ENCODE measurements around the gene TMEM60.
A peak's percentile ranks its signal among the peaks of the same experiment; 100 is the strongest.
"Not testable (repeated sequence)": the region's sequence is repeated elsewhere in the genome, so short reads cannot be mapped to it uniquely, and the experiment has no call there.

TMEM60 gene

DNA sequence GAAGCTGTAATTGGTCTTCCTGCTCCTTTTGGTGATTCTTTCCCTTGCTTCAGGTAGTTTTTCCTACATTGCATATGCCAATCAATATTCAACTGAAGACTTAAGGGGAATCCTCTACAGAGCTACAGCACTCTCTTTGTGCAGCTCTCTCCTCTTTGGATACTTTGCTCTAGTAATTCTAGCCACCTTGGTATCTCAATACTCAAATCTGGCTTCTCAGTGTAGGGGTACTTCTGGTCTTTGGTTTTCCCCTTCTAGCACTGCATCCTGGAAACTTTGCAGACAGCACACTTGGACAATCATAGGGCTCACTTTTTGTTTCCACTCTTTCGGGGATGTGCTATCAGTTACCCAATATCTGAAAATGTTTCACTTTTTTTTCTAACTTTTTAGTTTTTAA lies 10.3 kb upstream of the TMEM60 start:
- DNase-seq = no peak

DNA sequence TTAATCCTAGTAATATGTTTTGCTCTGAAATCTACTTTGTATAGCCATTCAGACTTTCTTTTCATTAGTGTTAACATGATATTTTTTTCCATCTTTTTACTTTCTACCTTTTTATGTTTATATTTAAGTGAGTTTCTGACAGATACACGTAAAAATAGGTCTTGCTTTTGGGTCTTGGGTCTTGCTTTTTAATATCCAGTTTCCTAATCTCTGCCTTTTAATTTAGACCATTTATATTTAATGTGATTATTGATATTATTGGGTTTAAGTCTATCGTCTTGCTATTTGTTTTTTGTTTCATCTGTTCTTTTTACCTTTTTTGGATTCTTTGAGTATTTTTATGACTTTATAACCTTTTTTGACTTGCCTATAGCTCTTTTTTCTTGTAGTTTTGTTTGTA lies 8.2 kb upstream of the TMEM60 start:
- no peak for DNase-seq

DNA sequence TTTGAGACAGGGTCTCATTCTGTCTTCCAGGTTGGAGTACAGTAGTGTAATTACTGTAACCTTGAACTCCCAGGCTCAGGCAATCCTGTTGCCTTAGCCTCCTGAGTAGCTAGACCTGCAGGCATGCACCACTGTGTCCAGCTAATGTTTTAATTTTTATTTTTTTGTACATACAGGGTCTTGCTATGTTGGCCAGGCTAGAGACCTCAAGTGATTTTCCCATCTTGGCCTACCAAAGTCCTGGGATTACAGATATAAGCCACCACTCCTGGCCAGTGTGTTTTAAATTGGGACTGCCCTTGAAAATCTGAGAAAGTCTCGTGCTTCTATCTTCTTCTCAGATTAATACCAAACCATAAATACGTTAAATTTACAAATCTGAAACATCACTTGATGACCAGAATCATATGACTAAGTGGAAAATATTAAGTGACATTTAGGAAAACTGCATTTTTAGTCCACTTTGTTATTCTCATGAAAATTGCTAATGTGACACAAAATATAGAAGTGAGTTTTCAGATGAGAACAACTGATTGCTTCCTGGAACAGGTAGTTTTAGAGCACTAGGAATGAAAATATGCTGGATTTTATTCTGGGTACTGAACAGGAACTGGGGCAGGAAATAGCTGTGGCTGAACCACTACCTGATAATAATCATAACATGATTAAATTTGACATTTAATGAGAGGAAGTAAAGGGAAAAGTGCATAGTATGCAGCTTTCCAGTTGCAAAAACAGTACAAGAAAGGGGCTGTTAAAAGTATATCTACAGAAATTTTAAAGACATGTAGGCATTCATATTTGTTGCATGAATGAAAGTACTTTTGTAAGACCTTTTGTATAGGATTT lies 4.5 kb upstream of the TMEM60 start:
- no peak for DNase-seq

DNA sequence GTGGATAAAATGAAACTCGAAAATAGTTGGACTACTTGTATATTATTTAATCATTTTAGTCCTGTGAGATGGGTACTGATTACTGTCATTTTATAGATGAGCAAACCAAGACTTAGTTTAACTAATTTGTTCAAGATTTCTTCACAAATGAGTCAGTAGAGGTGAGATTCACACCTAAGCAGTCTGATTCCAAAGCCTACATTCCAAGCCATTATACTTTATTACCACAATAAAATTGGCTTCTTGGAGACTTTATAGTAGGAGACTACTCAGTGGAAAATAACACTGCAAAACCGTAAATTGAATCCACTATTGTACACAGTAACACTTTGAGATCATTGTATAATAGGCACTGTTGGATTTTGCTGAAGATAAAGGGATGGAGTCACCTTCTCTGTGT lies 2.5 kb upstream of the TMEM60 start:
- no peak for DNase-seq

DNA sequence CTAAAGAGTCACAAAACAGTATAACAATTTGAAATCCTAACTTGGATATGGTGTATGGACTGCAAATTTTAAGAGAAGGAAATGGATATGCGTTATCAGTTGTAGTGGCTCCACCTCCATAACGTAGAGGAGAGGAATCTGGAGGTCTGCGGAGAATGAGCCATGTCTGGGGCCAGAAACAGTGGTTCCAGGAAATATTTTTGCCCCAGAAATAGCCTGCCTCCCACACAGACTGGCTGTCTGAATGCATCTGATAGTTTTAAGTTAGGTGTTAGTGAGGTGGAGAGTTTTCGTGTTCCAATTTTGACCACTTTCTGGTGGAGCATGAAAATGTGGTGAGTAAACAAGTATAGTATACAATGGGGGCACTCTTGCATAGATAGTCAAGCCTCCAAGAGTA lies 1.9 kb upstream of the TMEM60 start:
- no peak for DNase-seq

DNA sequence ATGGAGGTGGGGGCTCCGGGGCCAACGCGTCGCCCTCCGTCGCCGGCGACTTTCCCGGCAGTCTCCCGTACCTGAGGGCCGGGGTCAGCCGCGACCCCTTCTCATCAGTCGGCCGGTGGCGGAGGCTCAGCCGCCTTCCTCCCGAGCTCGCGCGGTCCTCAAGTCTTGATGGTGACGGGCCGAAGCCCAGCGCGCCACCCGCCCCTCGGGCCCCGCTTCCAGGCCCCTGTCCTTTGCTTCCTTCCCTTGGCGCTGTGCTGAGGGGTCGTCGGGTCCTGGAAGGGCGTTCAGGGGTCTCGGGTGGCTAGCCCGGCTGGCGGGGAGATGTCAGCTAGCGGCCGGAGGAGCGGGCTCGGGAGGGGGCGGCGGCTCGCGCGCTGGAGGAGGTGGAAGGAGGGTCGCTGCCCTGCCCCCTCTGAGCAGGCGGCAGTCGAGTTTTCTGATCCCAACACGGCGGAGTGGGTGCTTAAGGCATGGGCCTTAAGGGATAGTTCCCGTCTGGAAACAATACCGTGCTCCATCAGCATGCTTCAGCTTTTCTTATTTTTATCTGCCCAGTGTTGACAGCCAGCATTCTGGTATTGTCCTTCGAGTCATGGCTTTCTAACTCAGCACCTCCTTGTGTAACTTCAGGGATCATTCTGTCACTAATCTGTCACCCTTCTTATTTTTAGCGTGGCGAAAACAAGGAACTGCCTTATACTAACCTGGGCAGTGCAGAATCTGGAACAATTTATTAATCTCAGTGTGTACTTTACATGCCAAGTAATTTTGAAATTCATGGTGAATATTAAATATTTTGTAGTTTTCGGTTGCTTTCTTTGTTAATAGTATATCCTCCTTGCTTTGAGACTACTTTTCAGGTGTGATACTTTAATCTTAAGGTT lies 1.1 kb upstream of the TMEM60 start:
- DNase-seq = peak; percentile 77 to 82

DNA sequence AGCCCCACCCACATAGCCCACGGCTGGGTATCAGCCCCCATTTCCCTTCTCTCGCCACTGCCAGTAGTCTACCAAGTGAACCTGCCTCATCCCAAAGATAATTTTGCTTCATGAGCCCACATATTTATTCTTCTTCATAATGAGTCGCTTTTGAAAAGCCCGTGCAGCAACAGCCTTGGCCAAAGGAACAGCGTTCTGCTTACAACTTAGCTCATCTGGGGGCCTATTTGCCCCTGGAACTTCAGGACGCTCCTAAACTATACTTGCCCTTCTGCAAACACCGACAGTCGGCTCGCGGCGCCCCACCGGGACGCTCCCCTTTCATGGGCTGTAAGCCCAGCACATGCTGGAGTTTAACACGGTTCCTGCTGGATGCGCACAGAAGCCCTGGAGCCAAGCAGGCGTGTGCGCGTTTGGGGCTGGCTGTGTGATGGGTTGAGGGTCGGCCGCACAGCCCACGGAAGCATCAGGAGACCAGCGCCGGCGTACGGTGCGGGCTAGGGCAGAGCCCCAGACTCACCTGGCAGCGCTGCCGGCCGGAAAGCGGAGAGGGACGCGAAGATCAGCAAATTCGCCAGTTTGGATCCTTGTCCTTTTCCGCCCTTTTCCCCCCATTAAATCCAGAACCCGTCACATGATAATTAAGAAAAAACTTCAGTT lies 370 bp downstream of the TMEM60 start:
- DNase-seq = no peak

DNA sequence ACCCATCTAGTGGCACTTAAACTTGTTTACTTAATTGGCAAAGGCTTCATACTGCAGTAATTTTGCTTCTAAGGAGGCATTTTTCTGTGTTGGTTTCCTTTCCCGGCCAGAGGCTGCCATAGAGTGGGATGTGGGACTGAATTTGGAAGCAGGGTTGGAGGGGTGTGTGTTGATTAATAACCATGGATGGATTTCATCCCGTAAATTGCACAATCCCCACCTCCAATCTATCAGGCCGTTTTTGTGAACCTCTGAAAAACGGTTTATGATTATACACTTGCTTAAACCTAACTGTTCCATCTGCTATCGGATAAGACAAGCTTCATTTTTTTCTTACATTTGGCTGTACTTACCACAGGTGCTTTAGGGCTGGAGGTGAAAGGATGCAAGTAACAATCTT lies 1.3 kb downstream of the TMEM60 start:
- DNase-seq = no peak

DNA sequence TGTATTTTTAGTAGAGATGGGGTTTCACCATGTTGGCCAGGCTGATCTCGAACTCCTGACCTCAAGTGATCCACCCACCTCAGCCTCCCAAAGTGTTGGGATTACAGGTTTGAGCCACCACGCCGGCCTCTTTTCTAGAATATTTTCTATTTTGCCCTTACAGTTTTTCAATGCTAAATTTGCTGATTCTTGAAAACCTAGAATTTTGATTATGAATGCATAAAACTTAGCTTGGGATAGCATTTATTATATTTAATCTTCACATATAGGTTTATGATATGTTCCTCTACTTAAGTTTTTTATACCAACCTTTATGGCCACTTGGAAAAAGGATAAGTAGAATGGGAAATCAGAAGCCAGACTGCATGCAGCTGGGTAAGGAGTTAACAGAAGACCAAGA lies 2.1 kb downstream of the TMEM60 start:
- DNase-seq = no peak

DNA sequence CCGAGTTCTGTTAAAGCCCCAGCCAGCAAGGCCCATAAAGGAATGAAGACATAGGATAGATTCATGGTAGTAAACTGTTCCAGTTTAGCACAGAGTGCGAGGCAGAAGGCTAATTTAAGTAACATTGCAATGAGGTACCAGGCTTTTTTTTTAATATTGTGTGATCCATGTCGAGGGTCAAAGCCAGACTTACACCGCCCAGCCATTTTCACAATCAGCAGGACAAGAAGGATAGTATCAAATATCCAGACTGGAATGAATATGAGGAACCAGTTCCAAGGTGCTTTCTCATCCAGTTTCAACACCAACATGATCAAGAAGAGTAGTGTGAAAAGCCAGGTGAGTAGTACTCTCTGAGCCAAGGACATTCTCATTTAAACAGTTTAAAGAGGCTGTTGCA lies 4.2 kb downstream of the TMEM60 start:
- DNase-seq = no peak

DNA sequence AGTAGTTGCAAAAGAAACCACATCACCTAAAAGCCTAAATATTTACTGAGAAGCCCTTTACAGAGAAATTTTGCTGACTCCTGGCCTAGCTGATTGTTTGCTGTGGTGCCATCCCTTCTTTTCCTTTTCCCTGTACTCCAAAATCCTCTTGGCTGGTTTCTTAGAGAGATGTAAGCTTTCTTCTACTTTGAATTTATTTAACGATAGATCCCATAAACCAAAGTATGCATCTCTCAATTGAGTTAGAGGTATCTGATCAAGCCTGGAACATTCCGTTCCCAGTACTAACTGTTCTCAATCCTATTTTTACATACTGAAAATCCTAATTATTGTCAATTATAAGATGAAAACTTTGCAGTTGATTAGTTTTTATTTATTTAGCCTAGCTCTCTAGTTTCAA lies 6.3 kb downstream of the TMEM60 start:
- no peak for DNase-seq

DNA sequence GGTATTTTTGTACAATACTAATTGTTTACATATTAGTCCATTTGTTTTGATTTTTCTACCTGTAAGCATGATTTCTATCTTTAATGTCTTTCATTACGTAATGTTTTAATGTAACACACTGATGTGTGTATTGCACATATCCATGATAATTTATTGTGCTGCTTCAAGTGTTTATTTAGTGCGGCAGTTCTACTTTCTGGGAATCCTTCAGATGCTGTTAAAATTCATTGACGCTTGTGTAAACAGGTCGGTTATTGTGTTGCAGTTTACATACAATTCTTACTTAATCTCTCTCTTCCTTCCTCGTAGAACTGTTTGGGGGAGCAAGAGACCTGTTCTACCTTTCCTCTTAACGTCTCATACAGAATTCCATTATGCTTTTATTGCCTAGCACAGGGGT lies 6.9 kb downstream of the TMEM60 start:
- no peak for DNase-seq

DNA sequence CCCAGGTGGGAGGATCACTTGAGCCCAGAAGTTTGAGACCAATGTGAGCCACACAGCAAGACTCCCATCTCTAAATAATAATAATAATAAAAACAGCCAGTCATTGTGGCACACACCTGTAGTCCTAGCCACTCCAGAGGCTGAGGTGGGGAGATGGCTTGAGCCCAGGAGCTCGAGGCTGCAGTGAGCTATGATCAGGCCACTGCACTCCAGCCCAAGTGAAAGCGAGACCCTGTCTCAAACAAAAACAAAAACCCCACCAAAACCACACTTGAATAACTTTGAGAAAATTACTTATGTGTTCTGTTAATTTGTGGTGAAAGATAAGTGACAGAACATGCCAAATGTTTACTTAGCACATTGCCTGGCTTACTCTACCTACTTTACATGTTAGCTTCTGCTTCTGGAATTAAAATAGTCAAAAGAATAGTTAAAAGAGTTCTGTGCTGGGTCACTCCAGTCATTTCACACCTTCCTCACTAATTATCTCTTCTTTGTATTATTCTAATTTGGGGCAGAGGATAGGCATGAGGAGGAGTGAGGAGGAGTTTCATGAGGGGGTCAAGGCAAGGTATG lies 9.8 kb downstream of the TMEM60 start:
- no peak for DNase-seq

DNA sequence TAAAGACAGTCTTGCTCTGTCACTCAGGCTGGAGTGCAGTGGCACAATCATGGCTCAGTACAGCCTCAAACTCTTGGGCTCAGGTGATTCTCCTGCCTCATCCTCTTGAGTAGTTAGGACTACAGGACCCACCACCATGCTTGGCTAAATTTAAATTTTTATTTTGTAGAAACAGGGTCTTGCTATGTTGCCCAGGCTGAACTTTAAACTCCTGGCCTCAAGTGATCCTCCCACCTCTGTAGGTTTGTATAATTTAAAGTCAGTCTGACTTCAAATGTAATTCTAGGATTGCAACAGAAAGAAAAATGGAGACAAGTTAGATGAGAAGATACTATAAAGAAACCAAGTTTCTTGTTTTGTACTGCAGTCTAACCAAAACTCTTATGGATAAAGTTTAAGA lies 11.5 kb downstream of the TMEM60 start:
- no peak for DNase-seq

DNA sequence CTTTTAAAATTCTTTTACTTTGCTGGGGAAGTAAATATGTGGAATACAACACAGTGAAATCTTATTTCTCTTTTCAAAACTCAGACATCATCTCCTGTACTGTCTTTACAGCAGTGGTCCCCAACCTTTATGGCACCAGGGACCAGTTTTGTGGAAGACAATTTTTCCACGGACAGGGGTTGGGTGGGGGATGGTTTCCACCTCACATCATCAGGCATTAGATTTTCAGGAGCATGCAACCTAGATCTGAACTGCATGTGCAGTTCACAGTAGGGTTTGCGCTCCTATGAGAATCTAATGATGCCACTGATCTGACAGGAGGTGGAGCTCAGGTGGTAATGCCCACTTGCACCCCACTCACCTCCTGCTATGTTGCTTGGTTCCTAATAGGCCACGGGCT lies 12.2 kb downstream of the TMEM60 start:
- no peak for DNase-seq

DNA sequence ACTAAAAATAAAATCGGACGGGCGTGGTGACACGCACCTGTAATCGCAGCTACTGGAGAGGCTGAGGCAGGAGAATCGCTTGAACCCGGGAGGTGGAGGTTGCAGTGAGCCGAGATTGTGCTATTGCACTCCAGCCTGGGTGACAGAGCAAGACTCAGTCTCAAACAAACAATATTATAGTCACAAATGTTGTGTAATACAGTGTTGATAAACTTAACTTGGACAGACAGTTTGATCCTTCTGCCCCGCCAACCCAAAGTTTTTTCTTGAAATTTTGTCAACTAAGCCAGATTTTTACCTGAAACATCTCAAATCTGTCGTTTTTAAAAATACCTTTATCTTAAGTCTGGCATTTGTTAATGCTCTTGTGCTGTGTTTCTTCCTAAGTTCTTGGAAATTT lies 13.8 kb downstream of the TMEM60 start:
- not testable (repeated sequence) for DNase-seq

DNA sequence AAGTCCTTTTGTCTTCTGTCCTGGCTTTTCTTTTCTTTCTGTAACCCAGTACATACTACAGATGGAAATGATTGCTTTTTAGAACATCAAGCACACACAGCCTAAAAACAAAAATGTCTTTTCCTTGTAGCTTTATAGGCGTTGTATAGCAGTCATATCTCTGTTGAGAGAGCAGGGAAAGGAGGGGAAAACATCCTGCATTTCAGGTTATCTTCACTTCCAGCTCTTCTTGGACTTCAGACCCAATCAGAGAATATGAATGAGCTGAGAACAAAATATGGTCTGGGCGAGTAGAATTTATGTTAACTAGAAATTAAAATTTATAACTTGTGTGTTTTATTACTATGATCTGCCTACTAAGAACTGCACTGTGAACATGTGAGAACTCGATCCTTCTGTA lies 14.7 kb downstream of the TMEM60 start:
- no peak for DNase-seq

DNA sequence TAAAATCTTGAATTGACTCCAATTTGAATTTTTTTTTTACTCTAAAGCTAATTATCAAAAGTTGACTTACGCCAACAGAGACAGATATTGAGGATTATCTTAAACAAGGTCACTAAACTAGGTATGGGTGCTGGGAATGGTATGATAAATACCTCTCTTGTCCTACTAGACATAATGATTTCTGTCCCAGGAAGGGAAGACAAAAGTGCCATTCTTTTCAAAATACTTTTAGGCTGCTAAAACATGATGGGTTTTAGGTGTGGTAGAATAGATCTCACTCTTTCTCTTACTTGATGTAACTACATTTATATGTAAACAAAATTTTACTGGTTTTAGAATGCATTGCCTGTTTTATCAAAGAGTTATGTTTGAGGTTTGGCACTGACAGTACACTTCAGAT lies 15.1 kb downstream of the TMEM60 start:
- no peak for DNase-seq

DNA sequence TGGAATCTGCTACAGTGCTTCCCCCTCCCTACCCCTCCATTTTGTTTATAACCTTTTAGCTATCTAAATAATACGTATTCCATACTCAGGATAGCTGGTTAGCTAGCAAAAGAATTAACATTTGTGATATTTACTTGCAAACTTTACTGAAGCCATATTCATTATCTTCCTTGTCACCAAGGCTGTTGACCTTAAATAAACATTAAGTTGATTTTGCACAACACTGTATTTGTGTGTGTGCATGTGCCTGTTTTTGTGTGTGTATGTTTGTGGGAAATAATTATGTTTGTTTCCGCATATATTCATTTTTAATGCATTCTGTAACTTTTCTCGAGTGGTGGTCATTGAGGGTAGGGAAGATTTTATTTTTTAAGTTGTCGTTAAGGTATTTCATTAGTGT lies 15.9 kb downstream of the TMEM60 start:
- no peak for DNase-seq

DNA sequence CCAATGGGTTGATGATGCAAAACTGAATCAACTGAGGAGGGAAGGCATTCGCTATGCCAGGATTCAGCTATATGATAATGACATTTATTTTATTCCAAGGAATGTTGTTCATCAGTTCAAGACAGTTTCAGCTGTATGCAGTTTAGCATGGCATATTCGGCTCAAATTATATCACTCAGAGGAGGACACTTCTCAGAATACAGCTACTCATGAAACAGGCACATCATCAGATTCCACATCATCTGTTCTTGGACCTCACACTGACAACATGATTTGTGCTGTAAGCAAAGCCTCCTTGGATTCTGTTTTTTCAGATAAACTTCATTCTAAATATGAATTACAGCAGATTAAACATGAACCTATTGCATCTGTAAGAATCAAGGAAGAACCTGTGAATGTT lies 19.7 kb downstream of the TMEM60 start:
- DNase-seq = no peak

DNA sequence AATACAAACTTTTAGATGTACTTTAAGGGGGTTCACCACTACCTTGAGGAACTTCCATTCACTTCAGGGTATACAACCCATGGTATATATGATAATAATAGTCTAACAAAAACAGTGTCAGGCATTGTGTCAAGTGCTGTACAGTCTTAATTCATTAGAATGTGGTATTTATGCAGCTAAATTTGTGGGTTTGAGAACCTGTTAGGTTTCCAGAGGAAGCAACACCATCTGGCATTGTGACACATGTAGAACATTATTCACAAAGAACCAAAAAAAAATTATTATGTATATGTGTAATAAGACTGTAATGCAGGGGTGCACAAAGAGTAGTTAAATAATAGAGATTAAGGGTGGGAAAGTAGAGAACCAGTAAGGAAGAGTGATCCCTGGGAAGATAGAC lies 26.3 kb downstream of the TMEM60 start:
- no peak for DNase-seq

DNA sequence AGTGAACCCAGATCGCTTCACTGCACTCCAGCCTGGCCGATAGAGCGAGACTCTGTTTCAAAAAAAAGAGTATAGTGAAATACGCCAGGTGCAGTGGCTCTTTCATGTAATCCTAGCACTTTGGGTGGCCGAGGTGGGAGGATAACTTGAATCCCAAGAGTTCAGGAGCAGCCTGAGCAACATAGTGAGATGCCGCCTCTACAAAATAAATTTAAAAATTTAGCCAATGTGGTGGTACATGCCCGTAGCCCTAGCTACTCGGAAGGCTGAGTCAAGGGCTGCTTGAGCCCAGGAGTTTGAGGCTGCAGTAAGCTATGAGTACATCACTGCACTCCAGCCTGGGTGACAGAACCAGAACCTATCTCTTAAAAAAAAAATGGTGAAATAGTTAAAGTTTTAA lies 27.9 kb downstream of the TMEM60 start:
- DNase-seq = no peak
